ENCODE data around the gene ABCD3.
"Not testable (repeated sequence)": the region's sequence is repeated elsewhere in the genome, so short reads cannot be mapped to it uniquely, and the experiment has no call there.

ABCD3 gene

DNA sequence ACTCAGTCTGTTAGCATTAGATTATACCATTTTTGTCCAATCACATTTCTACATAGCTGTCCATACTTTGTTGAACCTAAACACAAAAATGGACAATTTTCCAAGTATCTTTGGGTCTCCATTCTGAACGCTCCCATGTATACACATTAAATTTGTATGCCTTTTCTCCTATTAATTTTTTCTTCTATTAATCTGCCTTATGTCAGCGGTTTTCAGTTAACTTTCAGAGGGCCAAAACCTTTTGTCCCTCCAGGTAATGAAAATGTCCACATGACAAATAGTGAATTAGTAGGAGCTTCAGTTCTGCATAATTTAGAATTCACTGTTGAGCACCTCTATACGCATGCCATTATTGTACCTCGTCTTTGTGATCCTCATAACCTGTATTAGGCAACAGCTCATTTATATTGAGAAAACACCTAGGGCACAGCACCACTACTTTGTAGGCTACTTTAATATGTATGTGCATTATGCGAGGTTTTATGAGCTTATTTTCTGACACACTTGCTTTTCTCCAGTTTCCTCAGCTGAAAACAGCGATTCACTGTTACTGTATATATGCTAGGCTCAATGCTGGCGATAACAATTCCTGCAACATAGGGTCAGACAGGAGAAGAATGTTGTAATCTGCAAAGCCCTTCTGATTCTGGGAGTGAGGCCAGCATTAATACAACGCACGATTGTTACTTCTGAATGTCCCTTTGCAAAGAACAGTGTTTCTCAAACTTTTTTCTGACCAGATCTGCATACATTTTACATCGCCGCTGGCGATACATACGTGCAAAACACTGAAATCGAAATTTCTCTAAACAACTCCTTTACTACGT is 1.1 kb upstream of the ABCD3 start:
- TF ChIP-seq, protein P1, sequence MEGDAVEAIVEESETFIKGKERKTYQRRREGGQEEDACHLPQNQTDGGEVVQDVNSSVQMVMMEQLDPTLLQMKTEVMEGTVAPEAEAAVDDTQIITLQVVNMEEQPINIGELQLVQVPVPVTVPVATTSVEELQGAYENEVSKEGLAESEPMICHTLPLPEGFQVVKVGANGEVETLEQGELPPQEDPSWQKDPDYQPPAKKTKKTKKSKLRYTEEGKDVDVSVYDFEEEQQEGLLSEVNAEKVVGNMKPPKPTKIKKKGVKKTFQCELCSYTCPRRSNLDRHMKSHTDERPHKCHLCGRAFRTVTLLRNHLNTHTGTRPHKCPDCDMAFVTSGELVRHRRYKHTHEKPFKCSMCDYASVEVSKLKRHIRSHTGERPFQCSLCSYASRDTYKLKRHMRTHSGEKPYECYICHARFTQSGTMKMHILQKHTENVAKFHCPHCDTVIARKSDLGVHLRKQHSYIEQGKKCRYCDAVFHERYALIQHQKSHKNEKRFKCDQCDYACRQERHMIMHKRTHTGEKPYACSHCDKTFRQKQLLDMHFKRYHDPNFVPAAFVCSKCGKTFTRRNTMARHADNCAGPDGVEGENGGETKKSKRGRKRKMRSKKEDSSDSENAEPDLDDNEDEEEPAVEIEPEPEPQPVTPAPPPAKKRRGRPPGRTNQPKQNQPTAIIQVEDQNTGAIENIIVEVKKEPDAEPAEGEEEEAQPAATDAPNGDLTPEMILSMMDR (conservative IDR thresholded peaks at IDR 0.05; ENCODE audit: low read depth, low read length) = no peak
- peak overlapping the region; percentile 61 for H3K4me3 ChIP-seq (ENCODE audit: low read depth, low read length)
- peak; percentile 78 for DNase-seq (ENCODE audit: low read depth)

- DNase-seq (ENCODE audit: low read depth) = no peak
- peak overlapping the region; percentile 61 for H3K4me3 ChIP-seq (ENCODE audit: low read depth, low read length)
- TF ChIP-seq, protein P1 (conservative IDR thresholded peaks at IDR 0.05; ENCODE audit: low read depth, low read length) = no peak
Observed at GRCh38 chr1:94417728-94417977, 536 bp upstream of the ABCD3 start.

DNA sequence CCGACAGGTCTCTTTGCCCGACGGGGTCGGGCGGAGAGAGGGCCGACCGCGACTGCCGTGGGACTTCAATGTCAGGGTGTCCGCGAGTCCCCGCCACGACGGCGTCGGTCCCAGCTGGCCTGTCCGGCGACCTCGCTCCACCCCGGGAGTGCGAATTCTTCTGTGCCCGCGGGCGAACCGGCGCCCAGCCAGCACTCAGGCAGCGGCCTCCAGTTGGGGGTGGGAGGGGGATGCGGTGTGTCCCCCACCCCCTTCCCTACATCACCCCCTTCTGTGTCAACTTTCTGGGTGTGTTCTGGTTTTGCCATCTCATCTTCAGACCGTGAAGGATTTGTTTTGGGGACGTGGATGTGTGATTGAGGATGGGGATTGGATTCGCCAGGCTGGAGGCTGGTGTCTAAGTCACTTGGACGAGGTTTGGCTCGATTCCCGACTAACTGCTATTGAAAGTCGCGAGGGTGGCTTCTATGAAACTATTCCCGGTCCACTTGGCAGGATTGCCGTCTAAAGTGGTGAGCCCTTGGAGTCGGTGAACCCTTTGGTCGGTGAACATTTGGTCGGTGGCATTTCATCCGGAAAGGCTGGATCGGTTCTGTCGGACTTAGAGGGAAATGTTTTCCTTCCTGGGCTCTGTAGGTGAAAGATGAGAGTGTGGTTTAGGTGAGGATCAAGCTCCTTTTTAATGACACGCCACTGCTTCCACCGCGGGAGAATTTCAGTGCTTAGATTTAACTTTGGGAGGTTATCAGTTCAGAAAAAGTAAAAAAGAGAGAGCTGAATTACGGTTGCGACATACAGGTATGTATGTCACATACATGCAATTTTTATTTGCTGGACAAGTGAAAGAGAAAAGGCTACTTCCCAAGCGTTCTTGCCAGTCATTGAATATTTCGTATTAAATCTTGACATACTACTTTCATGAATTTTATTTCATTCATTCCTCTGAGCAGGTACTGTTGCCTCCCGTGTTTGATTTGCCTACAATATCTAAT is 771 bp downstream of the ABCD3 start:
- TF ChIP-seq, protein P1 (conservative IDR thresholded peaks at IDR 0.05; ENCODE audit: low read depth, low read length) = no peak
- DNase-seq (ENCODE audit: low read depth) = no peak
- peak overlapping the region; percentile 83 for H3K4me3 ChIP-seq (ENCODE audit: low read depth, low read length)

GRCh38 chr1:94422115-94422820 is 4.1 kb downstream of the ABCD3 start:
- TF ChIP-seq, protein P1 (conservative IDR thresholded peaks at IDR 0.05; ENCODE audit: low read depth, low read length) = no peak
- no peak for DNase-seq (ENCODE audit: low read depth)

GRCh38 chr1:94425821-94426484 is 7.8 kb downstream of the ABCD3 start:
- TF ChIP-seq, protein P1 (conservative IDR thresholded peaks at IDR 0.05; ENCODE audit: low read depth, low read length) = no peak
- no peak for DNase-seq (ENCODE audit: low read depth)
- no peak overlapping the region for H3K4me3 ChIP-seq (ENCODE audit: low read depth, low read length)

More at GRCh38 chr1:94422115-94422820, 4.1 kb downstream of the ABCD3 start:
- no peak overlapping the region for H3K4me3 ChIP-seq (ENCODE audit: low read depth, low read length)

DNA sequence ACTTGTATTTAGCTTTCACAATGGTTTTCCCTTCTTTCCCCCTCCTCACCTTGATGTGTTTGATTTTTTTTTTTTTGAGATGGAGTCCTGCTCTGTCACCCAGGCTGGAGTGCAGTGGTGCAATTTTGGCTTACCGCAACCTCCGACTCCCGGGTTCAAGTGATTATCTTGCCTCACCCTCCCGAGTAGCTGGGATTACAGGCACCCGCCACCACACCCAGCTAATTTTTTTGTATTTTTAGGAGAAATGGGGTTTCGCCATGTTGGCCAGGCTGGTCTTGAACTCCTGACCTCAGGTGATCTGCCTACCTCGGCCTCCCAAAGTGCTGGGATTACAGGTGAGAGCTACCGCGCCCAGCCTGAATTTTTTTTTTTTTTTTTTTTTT is 8.3 kb downstream of the ABCD3 start:
- H3K4me3 ChIP-seq (ENCODE audit: low read depth, low read length); DNase-seq (ENCODE audit: low read depth): not testable (repeated sequence)
